MM.1S (cell line): ENCODE results near the gene CACNA1C.
A peak's percentile ranks its signal among the peaks of the same experiment; 100 is the strongest.

Experiments
- DNase-seq: peaks from one replicate; pipeline ENCODE4 v3.0.0-alpha.2; 2015
- H2AFZ ChIP-seq: fragments of 300-600 bp; sonication (generic); 2 replicates; pipeline ENCODE4 v1.6.0; 2016; ENCODE audit warnings: antibody characterized with exemption, low read length
- H3F3A ChIP-seq: fragments of 300-600 bp; sonication (generic); 2 replicates; pipeline ENCODE4 v1.6.1; 2016; ENCODE audit warnings: mild to moderate bottlenecking, antibody characterized with exemption, low read length, moderate library complexity, mixed read lengths; ENCODE audit not compliant: insufficient read depth
- H3K27ac ChIP-seq: fragments of 300-600 bp; sonication (generic); 2 replicates; pipeline ENCODE4 v1.5.1; 2016; ENCODE audit warnings: mild to moderate bottlenecking, low read length
- H3K27me3 ChIP-seq: fragments of 300-600 bp; sonication (generic); replicated peaks from 2 replicates; pipeline ENCODE4 v1.6.0; 2016; ENCODE audit warnings: low read length; ENCODE audit not compliant: insufficient read depth
- H3K36me3 ChIP-seq: fragments of 300-600 bp; sonication (generic); replicated peaks from 2 replicates; pipeline ENCODE4 v1.6.1; 2016; ENCODE audit warnings: mild to moderate bottlenecking, low read length, mixed read lengths; ENCODE audit not compliant: insufficient read depth
- H3K4me1 ChIP-seq: fragments of 300-600 bp; sonication (generic); 2 replicates; pipeline ENCODE4 v1.6.1; 2016; ENCODE audit warnings: low read length, mixed read lengths
- H3K4me2 ChIP-seq: fragments of 300-600 bp; sonication (generic); 2 replicates; pipeline ENCODE4 v1.6.0; 2016; ENCODE audit warnings: low read depth, low read length
- H3K4me3 ChIP-seq: fragments of 300-600 bp; sonication (generic); 2 replicates; pipeline ENCODE4 v1.5.1; 2016; ENCODE audit warnings: low read length, mixed read lengths
- H3K79me2 ChIP-seq: fragments of 300-600 bp; sonication (generic); 2 replicates; pipeline ENCODE4 v1.6.1; 2016; ENCODE audit warnings: mixed run types, low read length, mixed read lengths
- H3K9ac ChIP-seq: fragments of 300-600 bp; sonication (generic); 2 replicates; pipeline ENCODE4 v1.6.1; 2016; ENCODE audit warnings: low read length, mixed read lengths
- H3K9me2 ChIP-seq: fragments of 300-600 bp; sonication (generic); replicated peaks from 2 replicates; pipeline ENCODE4 v1.6.1; 2016; ENCODE audit warnings: mild to moderate bottlenecking, low read length, mixed read lengths; ENCODE audit not compliant: insufficient read depth
- H3K9me3 ChIP-seq: fragments of 300-600 bp; sonication (generic); replicated peaks from 2 replicates; pipeline ENCODE4 v1.6.1; 2016; ENCODE audit warnings: mild to moderate bottlenecking, low read length, mixed read lengths; ENCODE audit not compliant: insufficient read depth
- H4K20me1 ChIP-seq: fragments of 300-600 bp; sonication (generic); 2 replicates; pipeline ENCODE4 v1.6.1; 2016; ENCODE audit warnings: mild to moderate bottlenecking, low read length, moderate library complexity, mixed read lengths; ENCODE audit not compliant: insufficient read depth
- EZH2 ChIP-seq: fragments of 300-600 bp; sonication (generic); optimal IDR thresholded peaks from 2 replicates; pipeline ENCODE3; 2017; ENCODE audit warnings: low read depth, mild to moderate bottlenecking, antibody characterized with exemption, low read length, mixed read lengths
- EZH2phosphoT487 ChIP-seq: fragments of 300-600 bp; sonication (generic); IDR thresholded peaks from 2 replicates; pipeline ENCODE4 v1.6.1; 2018; ENCODE audit warnings: antibody characterized with exemption, low read length
- TF ChIP-seq, protein P1 (sequence below): fragments of 300-600 bp; sonication (generic); IDR thresholded peaks from 2 replicates; pipeline ENCODE4 v1.5.1; 2016; ENCODE audit warnings: antibody characterized with exemption, low read length, mixed read lengths

CACNA1C gene

DNA sequence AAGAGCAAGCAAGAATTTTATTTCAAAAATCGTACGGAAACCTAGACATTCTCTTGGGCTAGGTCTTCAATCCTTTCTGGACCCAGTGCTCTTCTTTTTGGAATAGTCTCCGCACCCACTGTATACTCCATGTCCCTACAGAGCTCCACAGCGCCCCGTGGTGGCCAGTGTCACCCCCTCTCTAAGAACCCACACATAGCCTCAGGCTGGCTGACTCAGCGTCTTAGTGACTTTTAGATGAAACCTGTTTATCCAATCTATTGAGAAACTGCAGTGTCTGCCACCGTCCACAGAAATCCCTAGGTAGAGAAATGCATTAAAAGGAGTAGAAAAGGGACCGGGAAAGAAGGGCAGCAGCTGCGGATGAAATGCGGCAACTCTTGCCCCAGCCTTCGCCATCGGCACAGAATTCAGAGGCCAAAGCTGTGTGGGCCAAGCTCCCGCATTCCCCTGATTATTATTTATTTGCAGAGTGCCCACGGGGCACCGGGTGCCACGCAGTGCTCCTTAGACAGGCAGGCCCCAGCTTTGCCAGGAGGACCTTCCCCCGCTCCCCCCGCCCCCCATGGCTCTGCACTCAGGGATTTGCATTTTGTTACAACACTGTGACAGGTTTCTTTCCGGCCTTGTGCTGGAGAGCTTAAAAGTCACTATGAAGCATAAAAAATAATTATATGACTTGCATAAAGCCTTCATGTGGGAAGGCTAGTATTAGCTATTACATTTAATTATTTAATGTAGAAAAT lies 571.9 kb downstream of the CACNA1C start:
- no peak overlapping the region for H3K4me3 ChIP-seq
- no peaks in the 10 kb centered on the region for H3F3A ChIP-seq
- H3K9ac ChIP-seq: no peak overlapping the region
- H3K9me3 ChIP-seq: no peaks in the 10 kb centered on the region
- H2AFZ ChIP-seq: no peak overlapping the region
- peaks cover 18% of the 10 kb centered on the region; the same call in 1 of the 2 replicates for H3K27me3 ChIP-seq
- no peaks in the 10 kb centered on the region for H3K79me2 ChIP-seq
- no peak overlapping the region for H3K4me2 ChIP-seq
- DNase-seq: no peak
- H3K27ac ChIP-seq: no peak overlapping the region
- H3K4me1 ChIP-seq: no peaks in the 10 kb centered on the region
- TF ChIP-seq, protein P1, sequence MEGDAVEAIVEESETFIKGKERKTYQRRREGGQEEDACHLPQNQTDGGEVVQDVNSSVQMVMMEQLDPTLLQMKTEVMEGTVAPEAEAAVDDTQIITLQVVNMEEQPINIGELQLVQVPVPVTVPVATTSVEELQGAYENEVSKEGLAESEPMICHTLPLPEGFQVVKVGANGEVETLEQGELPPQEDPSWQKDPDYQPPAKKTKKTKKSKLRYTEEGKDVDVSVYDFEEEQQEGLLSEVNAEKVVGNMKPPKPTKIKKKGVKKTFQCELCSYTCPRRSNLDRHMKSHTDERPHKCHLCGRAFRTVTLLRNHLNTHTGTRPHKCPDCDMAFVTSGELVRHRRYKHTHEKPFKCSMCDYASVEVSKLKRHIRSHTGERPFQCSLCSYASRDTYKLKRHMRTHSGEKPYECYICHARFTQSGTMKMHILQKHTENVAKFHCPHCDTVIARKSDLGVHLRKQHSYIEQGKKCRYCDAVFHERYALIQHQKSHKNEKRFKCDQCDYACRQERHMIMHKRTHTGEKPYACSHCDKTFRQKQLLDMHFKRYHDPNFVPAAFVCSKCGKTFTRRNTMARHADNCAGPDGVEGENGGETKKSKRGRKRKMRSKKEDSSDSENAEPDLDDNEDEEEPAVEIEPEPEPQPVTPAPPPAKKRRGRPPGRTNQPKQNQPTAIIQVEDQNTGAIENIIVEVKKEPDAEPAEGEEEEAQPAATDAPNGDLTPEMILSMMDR: peak; percentile 18; the same call in 1 of the 2 replicates
- no peak for TF ChIP-seq EZH2phosphoT487
- H4K20me1 ChIP-seq: no peaks in the 10 kb centered on the region
- H3K9me2 ChIP-seq: no peaks in the 10 kb centered on the region
- no peaks in the 10 kb centered on the region for H3K36me3 ChIP-seq

DNA sequence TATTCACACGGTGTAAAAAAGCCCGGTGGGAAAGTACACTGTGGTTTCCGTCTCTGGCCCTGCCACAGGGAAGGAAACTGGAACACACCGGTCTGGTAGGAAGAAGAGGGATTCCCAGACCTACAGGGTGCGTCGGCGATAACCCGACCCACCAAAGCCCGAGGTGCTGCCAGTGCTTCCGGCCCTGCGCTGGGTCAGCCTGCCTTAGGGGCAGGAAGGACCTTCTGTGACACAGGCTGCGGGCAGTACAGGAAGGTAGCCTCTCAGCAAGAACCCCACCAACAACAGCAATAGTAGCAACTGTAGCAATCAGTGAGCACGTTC lies 572.5 kb downstream of the CACNA1C start:
- no peaks in the 10 kb centered on the region for H3F3A ChIP-seq
- no peak overlapping the region for H3K4me2 ChIP-seq
- H3K79me2 ChIP-seq: no peaks in the 10 kb centered on the region
- peaks cover 18% of the 10 kb centered on the region; the same call in 1 of the 2 replicates for H3K27me3 ChIP-seq
- H3K36me3 ChIP-seq: no peaks in the 10 kb centered on the region
- H3K27ac ChIP-seq: no peak overlapping the region
- no peak overlapping the region for H3K4me3 ChIP-seq
- H3K9ac ChIP-seq: no peak overlapping the region
- no peaks in the 10 kb centered on the region for H3K9me3 ChIP-seq
- H4K20me1 ChIP-seq: no peaks in the 10 kb centered on the region
- no peaks in the 10 kb centered on the region for H3K4me1 ChIP-seq
- H3K9me2 ChIP-seq: no peaks in the 10 kb centered on the region
- H2AFZ ChIP-seq: no peak overlapping the region
- no peak for TF ChIP-seq EZH2phosphoT487
- TF ChIP-seq, protein P1: no peak
- no peak for TF ChIP-seq EZH2
- DNase-seq: no peak

DNA sequence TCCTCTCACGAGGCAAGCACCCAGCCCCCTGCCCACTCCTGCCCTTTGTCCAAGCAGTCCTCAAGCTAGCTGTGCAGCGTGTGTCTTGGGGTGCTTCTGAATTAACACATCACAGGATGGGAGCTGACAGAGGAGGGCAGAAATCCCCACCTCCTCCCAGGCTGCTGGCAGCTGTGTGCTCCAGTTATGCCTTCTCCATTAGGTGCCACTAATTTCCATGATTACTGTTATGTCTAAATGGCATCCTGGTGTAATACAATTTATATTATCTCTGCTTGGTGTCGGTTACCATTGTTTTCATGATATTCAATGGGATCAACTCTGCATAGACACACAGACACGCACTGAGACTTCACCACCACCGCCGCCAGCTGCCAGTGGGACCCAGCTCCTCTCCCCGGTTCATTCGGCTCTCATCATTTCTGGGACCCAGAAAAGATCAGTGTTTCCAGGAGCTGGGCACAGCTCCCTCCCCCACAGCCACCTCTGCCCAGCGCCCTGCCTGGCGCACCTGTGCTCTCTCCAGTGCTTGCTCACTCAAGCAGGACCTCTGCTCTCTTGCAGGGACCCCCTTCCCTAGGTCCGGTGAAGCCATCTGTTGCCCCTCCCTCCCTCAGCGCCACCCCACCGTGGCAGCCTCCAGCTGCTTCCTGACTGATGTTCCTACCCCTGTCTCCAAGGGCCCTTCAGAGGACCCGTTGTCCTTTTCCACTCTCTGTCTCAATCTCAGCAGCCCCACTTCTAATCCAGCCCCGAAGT lies 574.5 kb downstream of the CACNA1C start:
- DNase-seq: no peak
- no peaks in the 10 kb centered on the region for H3K36me3 ChIP-seq
- H3K27ac ChIP-seq: no peak overlapping the region
- H2AFZ ChIP-seq: peak overlapping the region; percentile 38; the same call in 1 of the 2 replicates
- TF ChIP-seq, protein P1: no peak
- TF ChIP-seq EZH2: no peak
- TF ChIP-seq EZH2phosphoT487: no peak
- H4K20me1 ChIP-seq: no peaks in the 10 kb centered on the region
- no peak overlapping the region for H3K4me3 ChIP-seq
- no peaks in the 10 kb centered on the region for H3K9me2 ChIP-seq
- no peaks in the 10 kb centered on the region for H3F3A ChIP-seq
- no peak overlapping the region for H3K4me2 ChIP-seq
- H3K4me1 ChIP-seq: no peaks in the 10 kb centered on the region
- H3K9ac ChIP-seq: no peak overlapping the region
- no peaks in the 10 kb centered on the region for H3K79me2 ChIP-seq
- H3K27me3 ChIP-seq: peaks cover 18% of the 10 kb centered on the region; the same call in 1 of the 2 replicates
- no peaks in the 10 kb centered on the region for H3K9me3 ChIP-seq
